IPS DF 4.7 (cell line): ENCODE measurements around the gene TPT1.

ENCODE experiments used
- DNase-seq: peaks from one replicate; pipeline ENCODE4 v3.0.0-alpha.2; 2013; ENCODE audit warnings: low spot score; ENCODE audit errors: extremely low read depth

Gene TPT1

GRCh38 chr13:45333977-45334922 lies 6.7 kb downstream of the TPT1 start:
- no peak for DNase-seq

DNA sequence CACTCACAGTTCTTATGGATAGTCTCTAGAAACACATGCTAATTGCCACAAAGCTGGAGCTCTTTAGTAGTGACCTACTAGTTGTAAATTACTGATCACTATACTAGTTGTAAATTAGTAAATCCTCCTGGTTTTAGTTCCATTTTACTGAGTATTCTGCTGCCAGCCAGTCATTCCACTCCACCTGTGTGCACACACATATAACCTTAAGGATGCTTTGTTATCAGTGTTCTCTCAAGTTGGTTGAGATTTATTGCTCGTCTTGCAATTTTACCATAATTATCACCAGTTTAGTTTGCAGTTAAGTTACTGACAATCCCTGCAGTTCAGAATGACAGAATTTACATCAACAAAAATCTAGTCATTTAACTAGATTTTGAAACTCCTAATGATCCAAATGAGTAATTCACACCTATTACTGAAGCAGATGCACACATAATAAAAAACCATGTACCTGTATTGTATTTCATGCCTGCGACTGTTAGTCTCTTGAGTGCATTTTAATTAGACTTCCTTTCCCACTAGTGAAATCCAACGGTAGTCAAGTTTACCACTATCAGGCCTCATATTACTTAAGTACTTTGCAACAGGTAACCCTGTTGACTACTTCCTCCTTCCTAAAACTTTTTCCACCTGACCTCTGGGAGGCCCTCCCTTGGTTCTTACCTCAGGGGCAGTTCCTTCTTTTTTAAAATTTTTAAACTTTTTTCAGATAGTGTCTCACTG lies 7.6 kb downstream of the TPT1 start:
- no peak for DNase-seq

DNA sequence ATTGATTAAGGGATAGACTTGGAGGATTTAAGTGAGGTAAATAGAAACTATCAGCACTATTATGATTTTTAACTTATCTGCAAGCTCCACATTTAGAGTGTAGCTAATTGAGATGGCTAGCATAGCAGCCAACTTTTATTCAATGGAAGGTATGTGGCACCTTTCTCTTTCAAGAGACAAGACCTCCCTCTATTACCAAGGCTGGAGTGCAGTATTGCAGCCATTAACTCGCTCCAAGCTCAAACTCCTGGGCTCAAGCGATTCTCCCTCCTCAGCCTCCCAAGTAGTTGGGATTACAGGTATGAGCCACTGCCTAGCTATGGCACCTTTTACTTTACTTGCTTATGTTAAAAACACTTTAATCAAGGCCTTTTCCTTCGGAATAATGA lies 8.2 kb downstream of the TPT1 start:
- DNase-seq = no peak

DNA sequence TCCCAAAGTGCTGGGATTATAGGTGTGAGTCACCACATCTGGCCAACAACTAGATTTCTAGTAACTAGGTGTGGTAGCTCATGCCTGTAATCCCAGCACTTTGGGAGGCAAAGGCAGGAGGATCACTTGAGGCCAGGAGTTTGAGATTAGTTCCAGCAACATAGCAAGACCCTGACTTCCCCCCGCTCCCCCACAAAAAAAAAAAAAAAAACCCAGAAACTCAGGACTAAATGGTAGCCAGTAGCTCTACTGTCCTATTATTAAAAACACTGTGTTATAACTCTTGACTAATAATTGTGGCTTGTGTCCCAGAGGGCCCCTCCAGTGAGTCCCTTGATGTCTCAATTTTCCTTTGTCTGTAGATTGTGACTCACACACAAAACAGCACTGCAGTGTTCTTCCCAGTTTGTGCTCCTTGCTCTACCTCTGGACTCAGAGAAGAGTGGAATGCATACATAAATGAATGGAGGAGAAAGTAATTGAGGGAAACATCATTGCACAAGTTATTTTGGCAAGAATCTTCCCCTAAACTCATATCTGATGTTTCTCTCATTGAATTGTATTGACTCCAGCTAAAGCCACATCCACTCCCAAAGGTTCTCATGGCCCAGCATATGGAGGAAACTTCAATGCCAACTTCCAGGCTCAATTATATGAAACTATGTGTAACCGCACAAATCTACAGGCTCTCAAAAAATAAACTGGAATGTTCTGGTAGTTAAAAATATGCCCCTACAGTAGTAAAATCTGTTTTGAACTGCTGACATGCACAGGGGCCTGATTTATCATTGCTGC lies 8.8 kb downstream of the TPT1 start:
- no peak for DNase-seq

- DNase-seq = no peak
Measured at GRCh38 chr13:45331692-45332035, 9.3 kb downstream of the TPT1 start.

DNA sequence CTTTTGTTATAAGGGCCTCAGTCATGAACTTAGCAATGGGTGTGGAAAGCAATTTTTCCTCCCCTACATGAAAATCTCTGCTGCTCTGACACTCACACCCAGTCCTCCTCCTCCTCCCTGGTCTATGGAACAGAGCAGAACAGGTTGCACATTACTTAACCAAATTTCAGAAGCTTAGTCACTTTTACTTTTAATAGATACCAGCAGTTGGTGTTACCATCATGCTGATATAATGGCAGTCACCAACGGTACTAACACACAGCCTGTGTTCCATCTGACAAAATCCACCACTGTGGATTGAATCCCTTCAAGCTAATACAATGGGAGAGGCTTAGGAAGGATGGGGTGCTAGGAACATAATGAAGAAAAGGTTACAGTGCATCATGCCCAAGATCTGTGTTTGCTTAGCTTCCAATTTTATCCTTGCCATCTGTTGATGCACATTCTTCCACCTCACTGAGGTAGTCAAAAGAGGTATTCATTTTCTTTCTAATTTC lies 9.8 kb downstream of the TPT1 start:
- no peak for DNase-seq

- no peak for DNase-seq
Measured at GRCh38 chr13:45328661-45329111, 12.3 kb downstream of the TPT1 start.

DNA sequence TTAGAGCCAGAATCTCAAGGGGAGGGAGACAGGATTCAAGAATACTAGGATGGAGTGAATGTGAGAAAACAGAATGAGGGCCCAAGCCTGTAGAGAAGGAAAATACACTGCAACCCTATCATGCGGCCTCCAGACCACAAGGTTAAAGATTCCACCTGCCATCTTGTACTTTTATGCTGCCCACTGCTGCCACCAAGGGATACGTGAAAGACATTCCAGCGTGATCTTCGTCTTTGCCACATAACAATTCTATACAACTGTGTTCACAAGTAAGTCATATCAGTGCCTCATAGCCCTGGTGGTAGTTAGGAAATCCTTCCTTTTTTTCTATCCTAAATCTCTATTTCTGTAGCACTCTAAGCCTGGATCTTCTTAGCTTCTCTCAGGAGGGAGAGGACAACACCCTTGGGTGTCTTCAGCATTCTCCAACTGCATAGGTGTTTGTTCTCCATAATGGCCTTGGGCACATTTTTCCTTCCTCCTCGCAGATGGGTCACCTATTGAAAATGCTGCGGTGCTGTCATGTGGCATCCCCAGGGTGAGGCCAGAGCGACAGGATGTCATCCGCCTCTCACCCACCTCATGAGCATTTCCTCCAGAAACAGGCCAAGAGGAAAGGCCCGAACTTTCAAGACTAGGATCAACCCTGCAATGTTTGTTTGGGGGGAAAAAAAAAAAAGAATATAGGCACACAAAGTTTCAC lies 13.6 kb downstream of the TPT1 start:
- no peak for DNase-seq

DNA sequence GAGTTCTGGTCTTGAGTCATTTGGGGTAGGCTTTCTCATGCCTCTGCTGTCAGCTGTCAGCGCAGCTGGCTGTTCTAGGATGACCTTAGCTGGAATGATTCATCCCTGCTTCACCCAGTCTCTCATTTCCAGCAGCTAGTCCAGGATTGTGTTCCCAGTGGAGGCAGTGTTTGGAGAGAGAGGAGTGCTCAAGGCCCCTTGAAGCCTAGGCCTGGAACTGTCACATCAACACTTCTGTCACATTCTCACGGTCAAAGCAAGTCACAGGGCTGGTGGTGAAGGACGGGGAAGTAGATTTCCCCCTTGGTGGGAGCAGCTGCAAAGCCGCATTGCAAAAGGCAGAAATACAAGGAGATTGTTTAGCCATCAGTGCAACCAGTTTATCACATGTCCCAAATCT lies 15.2 kb downstream of the TPT1 start:
- DNase-seq = no peak

DNA sequence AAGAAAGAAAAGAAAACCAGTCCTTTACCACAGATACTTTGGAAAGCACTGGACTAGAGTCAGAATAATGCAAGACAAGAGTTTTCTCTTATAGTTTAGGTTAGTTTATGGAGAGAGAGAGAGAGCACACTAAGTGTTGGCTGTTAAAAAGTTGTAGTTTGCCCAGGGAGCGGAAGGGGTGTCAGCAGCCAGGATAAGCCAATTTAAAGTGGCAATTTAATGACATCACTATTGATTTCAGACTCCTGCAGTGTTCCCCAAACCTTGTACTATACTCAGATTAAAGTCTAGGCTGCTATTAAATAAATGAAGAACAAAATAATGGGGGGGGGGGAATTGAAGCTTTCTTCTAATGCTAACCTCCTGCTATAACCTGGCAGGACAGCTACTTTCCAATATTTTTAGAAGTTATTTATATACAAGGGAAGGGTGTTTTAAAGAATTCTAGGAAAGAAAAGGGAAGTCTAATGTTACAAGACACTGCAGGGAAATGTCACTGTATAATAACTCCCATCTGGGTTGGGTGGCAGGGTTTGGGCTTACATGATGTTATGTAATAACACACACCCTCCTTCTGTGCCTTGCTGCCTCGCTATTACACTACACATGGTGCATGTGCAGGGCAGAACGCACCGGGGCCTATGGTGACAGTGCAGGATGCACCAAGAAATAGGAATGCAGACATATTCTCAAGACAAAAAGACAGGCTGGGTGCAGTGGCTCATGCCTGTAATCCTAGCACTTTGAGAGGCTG lies 19.9 kb downstream of the TPT1 start:
- no peak for DNase-seq

DNA sequence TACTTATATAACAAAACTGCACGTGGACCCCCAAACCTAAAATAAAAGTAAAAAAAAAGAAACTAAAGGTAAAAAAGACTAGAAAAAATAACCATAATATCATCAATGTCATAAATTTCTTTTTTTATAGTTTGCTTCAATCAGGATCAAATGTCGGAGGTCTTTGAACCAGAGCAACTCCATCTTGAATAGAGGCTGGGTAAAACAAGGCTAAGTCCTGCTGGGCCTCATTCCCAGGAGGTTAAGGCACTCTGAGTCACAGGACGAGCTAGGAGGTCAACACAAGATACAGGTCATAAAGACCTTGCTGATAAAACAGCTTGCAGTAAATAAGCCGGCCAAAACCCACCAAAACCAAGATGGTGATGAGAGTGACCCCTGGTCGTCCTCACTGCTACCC lies 24.0 kb downstream of the TPT1 start:
- DNase-seq = no peak

DNA sequence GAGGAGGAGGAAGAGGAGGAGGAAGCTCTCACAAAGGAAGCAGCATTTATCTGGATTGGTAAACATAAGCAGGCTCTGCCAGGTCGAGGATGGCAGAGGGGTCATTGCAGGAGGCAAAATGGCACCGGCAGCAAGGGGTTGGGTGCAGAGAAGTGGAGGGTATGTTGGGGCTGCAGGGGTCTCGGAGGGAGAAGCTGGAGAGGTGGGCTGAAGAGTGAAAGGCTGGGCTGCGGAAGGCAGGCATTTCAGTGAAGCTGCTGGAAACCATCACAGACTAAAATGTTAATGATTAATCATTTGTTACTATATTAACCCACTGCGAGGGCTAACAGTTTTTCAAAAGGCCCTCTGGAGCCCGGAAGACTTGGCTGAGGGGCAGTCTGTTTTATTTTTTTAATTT lies 24.6 kb downstream of the TPT1 start:
- no peak for DNase-seq

DNA sequence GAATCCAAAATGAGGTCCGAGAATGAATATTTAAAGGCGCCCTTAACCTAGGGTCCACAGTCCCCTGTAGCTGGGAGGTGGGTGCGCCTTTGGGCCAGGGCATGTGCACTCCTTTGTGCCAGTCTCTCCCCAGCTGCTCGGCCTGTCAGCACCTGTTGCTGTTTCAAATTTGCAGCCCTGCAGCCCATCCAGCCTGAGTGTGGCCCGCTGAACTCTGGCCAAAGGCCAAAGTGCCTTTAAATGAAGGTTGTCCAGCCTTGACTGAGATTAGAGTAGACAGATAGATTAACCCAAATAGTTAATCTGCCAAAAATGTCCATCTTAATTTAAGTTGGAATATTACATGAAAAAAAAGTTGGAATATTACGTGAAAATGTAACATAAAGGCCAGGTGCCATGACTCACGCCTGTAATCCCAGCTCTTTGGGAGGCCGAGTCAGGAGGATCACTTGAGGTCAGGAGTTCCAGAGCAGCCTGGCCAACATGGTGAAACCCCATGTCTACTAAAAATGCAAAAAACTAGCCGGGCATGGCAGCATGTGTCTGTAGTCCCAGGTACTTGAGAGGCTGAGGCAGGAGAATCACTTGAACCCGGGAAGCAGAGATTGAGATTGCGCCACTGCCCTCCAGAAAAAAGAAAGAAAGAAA lies 25.3 kb downstream of the TPT1 start:
- DNase-seq = no peak

DNA sequence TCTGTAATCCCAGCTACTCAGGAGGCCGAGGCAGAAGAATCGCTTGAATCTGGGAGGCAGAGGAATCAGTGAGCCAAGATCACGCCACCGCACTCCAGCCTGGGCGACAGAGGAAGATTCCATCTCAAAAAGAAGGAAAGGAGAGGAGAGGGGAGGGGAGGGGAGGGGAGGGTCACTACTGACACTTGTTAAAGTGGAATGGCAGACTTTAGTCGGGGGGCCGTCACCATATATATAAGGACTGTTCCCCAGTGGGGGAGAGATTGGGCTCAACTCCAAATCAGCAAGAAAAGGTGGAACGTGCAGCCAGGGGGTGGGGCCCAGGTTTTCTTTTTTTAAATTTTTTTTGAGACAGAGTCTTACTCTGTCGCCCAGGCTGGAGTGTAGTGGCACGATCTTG lies 26.2 kb downstream of the TPT1 start:
- DNase-seq = no peak

GRCh38 chr13:45310341-45311131 lies 30.4 kb downstream of the TPT1 start:
- DNase-seq = no peak

- DNase-seq = no peak
Measured at GRCh38 chr13:45306966-45307365, 34.0 kb downstream of the TPT1 start.

GRCh38 chr13:45305079-45305478 lies 35.9 kb downstream of the TPT1 start:
- DNase-seq = no peak

DNA sequence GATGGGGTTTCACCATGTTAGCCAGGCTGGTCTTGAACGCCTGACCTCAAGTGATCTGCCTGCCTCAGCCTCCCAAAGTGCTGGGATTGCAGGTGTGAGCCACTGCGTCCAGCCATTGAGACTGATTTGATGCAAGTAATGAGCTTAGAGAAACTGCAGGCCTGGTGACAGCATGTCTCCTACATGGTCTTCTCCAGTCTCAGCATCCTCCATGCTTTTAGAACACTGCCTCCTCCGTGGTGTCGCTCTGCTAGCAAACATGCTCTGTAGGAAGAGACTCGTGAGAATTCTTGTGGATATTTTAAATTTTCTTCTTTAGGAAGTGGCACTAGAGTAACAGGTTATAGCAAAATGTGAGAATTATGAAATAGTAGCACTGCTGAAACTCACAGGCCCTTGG lies 37.1 kb downstream of the TPT1 start:
- DNase-seq = no peak

- no peak for DNase-seq
Measured at GRCh38 chr13:45303026-45303425, 38.0 kb downstream of the TPT1 start.
